GM21515 (cell line): ENCODE results near the gene PATE3.

Source experiments
- ATAC-seq: cut with Tn5 transposase; IDR thresholded peaks from one replicate; pipeline ENCODE4 v1.9.1; 2021; ENCODE audit not compliant: unreplicated experiment

Gene PATE3

GRCh38 chr11:125835748-125836147, 47.8 kb downstream of the PATE3 start:
- ATAC-seq: no peak
